H9 (cell line): ENCODE measurements around the gene ANKRD11. TPM values are rescaled to one million over a fixed set of nuclear protein-coding genes. Genes with fewer than 3 reads are reported as not detected.

ENCODE experiments used
- DNase-seq: peaks from one replicate; pipeline ENCODE4 v3.0.0-alpha.2; 2017
- H2AFZ ChIP-seq: one replicate; pipeline ENCODE4 v1.6.1; 2013; ENCODE audit warnings: mild to moderate bottlenecking, low read length, control low read depth, moderate library complexity
- H2AK5ac ChIP-seq: 2 replicates; pipeline ENCODE4 v1.6.1; 2013; ENCODE audit warnings: low read length, control low read depth, mixed read lengths; ENCODE audit not compliant: insufficient read length
- H2BK120ac ChIP-seq: one replicate; pipeline ENCODE4 v1.6.1; 2013; ENCODE audit warnings: low read depth, mild to moderate bottlenecking, low read length, control low read depth, inconsistent platforms; ENCODE audit not compliant: poor library complexity, severe bottlenecking
- H2BK12ac ChIP-seq: 2 replicates; pipeline ENCODE4 v1.6.1; 2013; ENCODE audit warnings: low read length, control low read depth, mixed read lengths, low read depth; ENCODE audit not compliant: insufficient read length
- H2BK15ac ChIP-seq: 2 replicates; pipeline ENCODE4 v1.6.1; 2013; ENCODE audit warnings: low read depth, low read length, control low read depth
- H2BK20ac ChIP-seq: one replicate; pipeline ENCODE4 v1.6.1; 2013; ENCODE audit warnings: low read depth, mild to moderate bottlenecking, low read length, control low read depth, inconsistent platforms; ENCODE audit not compliant: poor library complexity, severe bottlenecking
- H2BK5ac ChIP-seq: 2 replicates; pipeline ENCODE4 v1.6.1; 2013; ENCODE audit warnings: low read length, control low read depth, mixed read lengths; ENCODE audit not compliant: insufficient read length
- H3K14ac ChIP-seq: 2 replicates; pipeline ENCODE4 v1.6.1; 2013; ENCODE audit warnings: low read length, control low read depth; ENCODE audit not compliant: insufficient read depth
- H3K18ac ChIP-seq: 2 replicates; pipeline ENCODE4 v1.6.1; 2013; ENCODE audit warnings: low read depth, mild to moderate bottlenecking, mixed read lengths, low read length, control low read depth; ENCODE audit not compliant: insufficient read length
- H3K23ac ChIP-seq: 2 replicates; pipeline ENCODE4 v1.6.1; 2013; ENCODE audit warnings: low read length, control low read depth, mixed read lengths, low read depth; ENCODE audit not compliant: insufficient read length
- H3K23me2 ChIP-seq: 2 replicates; pipeline ENCODE4 v1.6.1; 2013; ENCODE audit warnings: low read depth, mild to moderate bottlenecking, mixed read lengths, low read length, control low read depth; ENCODE audit not compliant: insufficient read length, poor library complexity, severe bottlenecking
- H3K27ac ChIP-seq: 2 replicates; pipeline ENCODE4 v1.5.1; 2013; ENCODE audit warnings: low read length, control low read depth, mixed read lengths, low read depth; ENCODE audit not compliant: insufficient read length
- H3K27me3 ChIP-seq: 2 replicates; pipeline ENCODE4 v1.6.1; 2013; ENCODE audit warnings: low read length, control low read depth, inconsistent platforms; ENCODE audit not compliant: insufficient read depth
- H3K4ac ChIP-seq: 2 replicates; pipeline ENCODE4 v1.6.1; 2013; ENCODE audit warnings: low read depth, mild to moderate bottlenecking, control low read depth, inconsistent platforms, low read length, moderate library complexity
- H3K4me1 ChIP-seq: 2 replicates; pipeline ENCODE4 v1.6.1; 2013; ENCODE audit warnings: low read length, control low read depth, inconsistent platforms; ENCODE audit not compliant: insufficient read depth
- H3K4me2 ChIP-seq: 2 replicates; pipeline ENCODE4 v1.6.1; 2013; ENCODE audit warnings: low read length, control low read depth, mixed read lengths; ENCODE audit not compliant: insufficient read length, insufficient read depth
- H3K56ac ChIP-seq: 2 replicates; pipeline ENCODE4 v1.6.1; 2013; ENCODE audit warnings: low read depth, mild to moderate bottlenecking, mixed read lengths, low read length, control low read depth; ENCODE audit not compliant: insufficient read length
- H3K79me1 ChIP-seq: 2 replicates; pipeline ENCODE4 v1.6.1; 2013; ENCODE audit warnings: low read depth, mild to moderate bottlenecking, moderate library complexity, low read length, control low read depth, inconsistent platforms; ENCODE audit not compliant: insufficient read depth, poor library complexity, severe bottlenecking
- H3K79me2 ChIP-seq: 2 replicates; pipeline ENCODE4 v1.6.1; 2013; ENCODE audit warnings: low read length, control low read depth, inconsistent platforms; ENCODE audit not compliant: insufficient read depth
- H3K9ac ChIP-seq: 2 replicates; pipeline ENCODE4 v1.6.1; 2013; ENCODE audit warnings: low read length, control low read depth, mixed read lengths; ENCODE audit not compliant: insufficient read length; ENCODE audit errors: extremely low read depth
- H3K9me3 ChIP-seq: one replicate; pipeline ENCODE4 v1.6.1; 2013; ENCODE audit warnings: low read depth, low read length, inconsistent platforms; ENCODE audit not compliant: control insufficient read depth
- H3T11ph ChIP-seq: one replicate; pipeline ENCODE4 v1.6.1; 2013; ENCODE audit warnings: mild to moderate bottlenecking, low read length, control low read depth, inconsistent platforms
- H4K20me1 ChIP-seq: one replicate; pipeline ENCODE4 v1.6.1; 2013; ENCODE audit not compliant: control insufficient read depth, insufficient read length, insufficient read depth
- H4K5ac ChIP-seq: 2 replicates; pipeline ENCODE4 v1.6.1; 2013; ENCODE audit warnings: low read depth, mild to moderate bottlenecking, mixed read lengths, low read length, control low read depth; ENCODE audit not compliant: insufficient read length
- H4K8ac ChIP-seq: replicated peaks from 2 replicates; pipeline ENCODE4 v1.6.1; 2013; ENCODE audit warnings: low read length, control low read depth, mixed read lengths, low read depth; ENCODE audit not compliant: insufficient read length
- H4K91ac ChIP-seq: 2 replicates; pipeline ENCODE4 v1.6.1; 2013; ENCODE audit warnings: low read depth, mild to moderate bottlenecking, moderate library complexity, mixed read lengths, low read length, control low read depth; ENCODE audit not compliant: insufficient read length
- H3K27ac Mint-ChIP-seq, 3 experiments: 2 replicates in 2 of 3; 3 replicates in 1 of 3; pipeline ENCODE4 v1.8.0; 2020 to 2021; ENCODE audit warnings: mixed read lengths in 3 of 3, mild to moderate bottlenecking in 1 of 3, moderate library complexity in 1 of 3
- H3K27me3 Mint-ChIP-seq: 2 replicates; pipeline ENCODE4 v1.8.0; 2021; ENCODE audit warnings: low read depth, mild to moderate bottlenecking, moderate library complexity, mixed read lengths
- H3K36me3 Mint-ChIP-seq, 3 experiments: 2 replicates in 2 of 3; 3 replicates in 1 of 3; pipeline ENCODE4 v1.8.0; 2020 to 2021; ENCODE audit warnings: low read depth in 3 of 3, mixed read lengths in 3 of 3; ENCODE audit not compliant: insufficient read depth in 1 of 3
- H3K4me1 Mint-ChIP-seq, 2 experiments: 2 replicates each; pipeline ENCODE4 v1.8.0; 2020; ENCODE audit warnings: mixed read lengths in 2 of 2
- H3K4me3 Mint-ChIP-seq, 2 experiments: 2 replicates in 1 of 2; 3 replicates in 1 of 2; pipeline ENCODE4 v1.8.0; 2020 to 2021; ENCODE audit warnings: mild to moderate bottlenecking in 2 of 2, mixed read lengths in 2 of 2, moderate library complexity in 1 of 2
- H3K9me3 Mint-ChIP-seq, 2 experiments: 2 replicates in 1 of 2; 3 replicates in 1 of 2; pipeline ENCODE4 v1.8.0; 2020; ENCODE audit warnings: mild to moderate bottlenecking in 2 of 2, mixed read lengths in 2 of 2, moderate library complexity in 1 of 2
- CTCF ChIP-seq: fragments of 200-600 bp; sonication (generic); conservative IDR thresholded peaks from 3 replicates; pipeline ENCODE4 v1.8.0; 2021; ENCODE audit warnings: antibody characterized with exemption, mild to moderate bottlenecking
- WGBS: extraction: QIAGEN DNeasy Blood & Tissue Kit; methylation state at CpG from one replicate; pipeline ENCODE4 v1.1.7; 2013; ENCODE audit warnings: missing lambda C conversion rate, low lambda C conversion rate, mixed read lengths; ENCODE audit not compliant: insufficient read length; ENCODE audit errors: extremely low coverage; 5-methylcytosine and 5-hydroxymethylcytosine counted together
- total RNA-seq: library from RNA; stranded (reverse); gene quantifications from 2 replicates; pipeline ENCODE4 v1.2.1, GENCODE V29; 2021

Gene ANKRD11
- total RNA-seq, 1 experiment from 2014 or later = 181 TPM

DNA sequence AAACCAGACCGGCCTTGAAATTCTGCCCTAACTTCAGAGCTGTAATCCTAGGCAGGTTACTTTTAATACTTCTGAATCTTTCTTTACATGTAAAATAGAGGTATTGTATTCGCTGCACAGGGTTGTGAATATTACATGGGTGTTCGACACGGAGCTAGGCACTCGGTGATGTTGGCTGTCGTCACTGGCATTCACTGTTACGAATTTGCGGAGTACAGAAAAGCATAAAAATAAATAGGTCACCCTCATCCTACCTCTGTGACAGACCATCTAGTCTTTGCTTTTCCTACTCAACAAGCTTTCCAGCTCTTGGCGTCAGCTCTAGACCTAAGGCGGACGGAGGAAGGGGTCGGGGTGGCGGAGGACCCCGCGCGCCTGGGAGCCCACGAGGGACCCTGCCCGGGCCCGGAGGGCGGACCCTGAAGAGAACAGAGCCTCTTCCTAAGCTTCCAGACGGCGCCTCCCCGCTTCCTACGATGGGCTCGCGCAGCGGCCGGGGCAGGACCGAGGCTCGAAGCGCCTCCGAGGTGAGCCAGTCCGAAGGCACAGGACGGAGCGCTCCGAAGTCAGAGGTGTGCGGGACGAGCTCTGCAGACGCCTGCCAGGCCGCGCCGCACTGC is 17.0 kb upstream of the ANKRD11 start:
- H2BK120ac ChIP-seq = no peak overlapping the region
- H3K18ac ChIP-seq = peak overlapping the region; percentile 28
- H2BK12ac ChIP-seq = no peak overlapping the region
- H2AFZ ChIP-seq = no peak overlapping the region
- H4K5ac ChIP-seq = no peak overlapping the region
- H2BK15ac ChIP-seq = no peak overlapping the region
- H3K9ac ChIP-seq = peak overlapping the region; percentile 12
- no peak overlapping the region for H3K4ac ChIP-seq
- H2AK5ac ChIP-seq = no peak overlapping the region
- WGBS = no CpG with 5 or more reads among the region's 42 CpGs
- H3K4me3 Mint-ChIP-seq = peak overlapping the region; percentile 78 to 88
- no peaks in the 10 kb centered on the region for H3K27me3 ChIP-seq
- no peak overlapping the region for H3K27ac Mint-ChIP-seq
- no peaks in the 10 kb centered on the region for H3K9me3 Mint-ChIP-seq
- no peak overlapping the region for H3K23ac ChIP-seq
- no peaks in the 10 kb centered on the region for H3K9me3 ChIP-seq
- H2BK5ac ChIP-seq = no peak overlapping the region
- peaks cover 4 to 7% of the 10 kb centered on the region in 2 experiments; a peak in 2 of 4 replicates for H3K4me1 Mint-ChIP-seq
- peak overlapping the region; percentile 54 for H3K4me2 ChIP-seq
- peaks cover 7% of the 10 kb centered on the region; the same call in 1 of the 2 replicates for H3K79me2 ChIP-seq
- peaks cover 13 to 20% (median 15%) of the 10 kb centered on the region in 3 experiments; a peak in 6 of 7 replicates for H3K36me3 Mint-ChIP-seq
- DNase-seq = no peak
- no peak overlapping the region for H3K27ac ChIP-seq
- peaks cover 6% of the 10 kb centered on the region for H3K23me2 ChIP-seq
- H3T11ph ChIP-seq = no peak overlapping the region
- H4K8ac ChIP-seq = no peak overlapping the region
- no peak for TF ChIP-seq CTCF
- H3K79me1 ChIP-seq = peaks cover 3% of the 10 kb centered on the region
- no peak overlapping the region for H4K91ac ChIP-seq
- H3K56ac ChIP-seq = no peak overlapping the region
- no peaks in the 10 kb centered on the region for H4K20me1 ChIP-seq
- H3K4me1 ChIP-seq = no peaks in the 10 kb centered on the region
- peak overlapping the region; percentile 61 for H3K14ac ChIP-seq
- peaks cover 16% of the 10 kb centered on the region for H3K27me3 Mint-ChIP-seq
- H2BK20ac ChIP-seq = no peak overlapping the region
